Epithelial cell of alveolus of lung (primary cell): ENCODE data around the gene IFTAP. TPM values are rescaled to one million over a fixed set of nuclear protein-coding genes. Genes with fewer than 3 reads are reported as not detected.

Source experiments
- total RNA-seq: library from RNA; depleted of rRNA; stranded (reverse); fragments of >200 nt; gene quantifications from 2 replicates; pipeline ENCODE4 v1.2.1, GENCODE V29; 2015

The IFTAP gene
- 23.4 and 57.6 TPM in 2 replicates for total RNA-seq

GRCh38 chr11:36594316-36594989 lies at the start of gene IFTAP:
Gene IFTAP (plus strand): TSS chr11:36594502. CDS start chr11:36610104, 15,602 bp downstream.

GRCh38 chr11:36567694-36568093 lies 26.6 kb upstream of the IFTAP start, which contains the start of gene RAG1:
Gene RAG1 (plus strand): TSS chr11:36568007. CDS start chr11:36573305, 5,298 bp downstream.

GRCh38 chr11:36598051-36598450 lies 3.7 kb downstream of the IFTAP start, which contains the start of gene RAG2:
Gene RAG2 (minus strand): TSS chr11:36598236. CDS start chr11:36594168, 4,068 bp downstream.

Other genes starting within 250 kb of the IFTAP start
- gene TRAF6, start 84.2 kb upstream of the IFTAP start, total RNA-seq: 7.6 and 9.0 TPM in 2 replicates
- gene RAG1, start 26.5 kb upstream of the IFTAP start, total RNA-seq: 0.65 and 1.2 TPM in 2 replicates
- gene RAG2, start 3.7 kb downstream of the IFTAP start, total RNA-seq: not detected in 2 replicates